NT2/D1 (cell line): ENCODE results near the gene ADH6.

Experiments used
- SUZ12 ChIP-seq: IDR thresholded peaks from 2 replicates; pipeline ENCODE4 v1.6.1; 2011; ENCODE audit not compliant: insufficient read length, insufficient read depth; ENCODE audit errors: extremely low read depth
- YY1 ChIP-seq: IDR thresholded peaks from 2 replicates; pipeline ENCODE4 v1.6.1; 2011; ENCODE audit not compliant: insufficient read length, insufficient read depth
- ZNF274 ChIP-seq: IDR thresholded peaks from 2 replicates; pipeline ENCODE4 v1.6.1; 2011; ENCODE audit warnings: mild to moderate bottlenecking, low read depth, low read length

DNA sequence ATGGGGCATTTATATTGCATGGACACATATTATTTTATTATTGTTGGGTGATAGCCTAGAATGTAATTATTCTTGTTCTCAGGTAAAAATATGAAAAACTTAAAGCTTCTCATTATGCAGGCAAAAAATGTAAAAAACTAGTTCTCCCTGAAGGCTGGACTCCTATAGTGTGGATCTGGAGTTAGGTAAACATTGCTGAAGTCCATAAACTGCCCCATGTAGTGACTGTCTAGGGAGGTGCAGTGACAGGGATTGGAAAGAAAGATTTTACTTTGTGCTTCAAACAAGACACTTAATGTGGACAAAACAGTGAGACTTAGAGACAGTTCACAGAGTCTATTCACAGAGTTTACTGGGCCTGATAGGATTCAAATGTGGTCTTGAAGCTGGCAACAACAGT, 17.0 kb downstream of the ADH6 start:
- no peak for TF ChIP-seq YY1
- TF ChIP-seq SUZ12: no peak
- no peak for TF ChIP-seq ZNF274
